Osteocyte (in vitro differentiated cells): ENCODE results near the gene CCNQ. TPM values are rescaled to one million over a fixed set of nuclear protein-coding genes. Genes with fewer than 3 reads are reported as not detected.

Experiments used
- DNase-seq: peaks from one replicate; pipeline ENCODE4 v3.0.0; 2021; ENCODE audit warnings: mixed read lengths; ENCODE audit not compliant: unreplicated experiment; ENCODE audit errors: extremely low spot score
- H3K27ac Mint-ChIP-seq: one replicate; pipeline ENCODE4 v1.8.0; 2021; ENCODE audit warnings: mild to moderate bottlenecking, mixed read lengths; ENCODE audit not compliant: unreplicated experiment
- H3K27me3 Mint-ChIP-seq: one replicate; pipeline ENCODE4 v1.8.0; 2021; ENCODE audit warnings: mixed read lengths; ENCODE audit not compliant: unreplicated experiment
- H3K36me3 Mint-ChIP-seq: one replicate; pipeline ENCODE4 v1.8.0; 2021; ENCODE audit warnings: mixed read lengths; ENCODE audit not compliant: unreplicated experiment
- H3K4me1 Mint-ChIP-seq: one replicate; pipeline ENCODE4 v1.8.0; 2021; ENCODE audit warnings: mixed read lengths; ENCODE audit not compliant: unreplicated experiment
- H3K4me3 Mint-ChIP-seq: one replicate; pipeline ENCODE4 v1.8.0; 2021; ENCODE audit warnings: mild to moderate bottlenecking, moderate library complexity, mixed read lengths; ENCODE audit not compliant: unreplicated experiment
- H3K9me3 Mint-ChIP-seq: one replicate; pipeline ENCODE4 v1.8.0; 2021; ENCODE audit warnings: mixed read lengths; ENCODE audit not compliant: unreplicated experiment
- total RNA-seq: library from RNA; stranded (reverse); gene quantifications from 2 replicates; pipeline ENCODE4 v1.2.1, GENCODE V29; 2021
- TF ChIP-seq, protein P1 (sequence below): fragments of 200-600 bp; sonication (generic); IDR thresholded peaks from 2 replicates; pipeline ENCODE4 v1.5.0; 2021; ENCODE audit warnings: antibody characterized with exemption, mild to moderate bottlenecking, moderate library complexity

CCNQ gene
- total RNA-seq, 1 donor from 2014 or later: 16.0 TPM

DNA sequence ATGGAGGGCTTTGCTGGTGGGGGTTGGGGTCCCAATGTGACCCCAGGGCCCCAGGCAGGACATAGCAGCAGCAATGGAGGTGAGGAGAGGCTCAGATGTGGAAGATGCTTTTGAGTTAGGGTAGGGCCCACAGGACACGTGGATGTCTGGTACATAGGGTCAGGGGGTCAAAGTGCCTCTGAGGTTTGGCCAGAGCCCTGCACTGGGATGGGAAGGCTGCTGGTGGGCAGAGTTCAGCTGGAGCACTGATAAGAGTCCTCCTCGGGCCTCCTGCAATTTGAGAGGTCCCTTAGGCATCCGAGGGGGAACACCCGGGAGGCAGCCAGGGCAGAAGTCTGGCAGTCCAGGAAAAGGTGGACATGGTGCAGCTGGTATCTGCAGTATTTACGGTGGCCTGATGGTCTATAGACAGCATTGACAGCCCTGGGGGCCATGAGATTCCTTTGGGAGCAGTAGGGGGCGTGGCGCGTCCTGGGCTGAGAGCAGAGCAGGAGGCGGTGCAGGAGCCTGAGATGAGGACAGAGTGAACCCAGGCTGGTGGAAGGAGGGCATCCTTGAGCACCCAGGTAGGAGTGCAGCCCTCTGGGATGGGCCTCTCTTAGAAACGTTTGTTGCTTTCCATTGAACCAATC is 22.6 kb downstream of the CCNQ start:
- H3K9me3 Mint-ChIP-seq: no peaks in the 10 kb centered on the region
- TF ChIP-seq, protein P1, sequence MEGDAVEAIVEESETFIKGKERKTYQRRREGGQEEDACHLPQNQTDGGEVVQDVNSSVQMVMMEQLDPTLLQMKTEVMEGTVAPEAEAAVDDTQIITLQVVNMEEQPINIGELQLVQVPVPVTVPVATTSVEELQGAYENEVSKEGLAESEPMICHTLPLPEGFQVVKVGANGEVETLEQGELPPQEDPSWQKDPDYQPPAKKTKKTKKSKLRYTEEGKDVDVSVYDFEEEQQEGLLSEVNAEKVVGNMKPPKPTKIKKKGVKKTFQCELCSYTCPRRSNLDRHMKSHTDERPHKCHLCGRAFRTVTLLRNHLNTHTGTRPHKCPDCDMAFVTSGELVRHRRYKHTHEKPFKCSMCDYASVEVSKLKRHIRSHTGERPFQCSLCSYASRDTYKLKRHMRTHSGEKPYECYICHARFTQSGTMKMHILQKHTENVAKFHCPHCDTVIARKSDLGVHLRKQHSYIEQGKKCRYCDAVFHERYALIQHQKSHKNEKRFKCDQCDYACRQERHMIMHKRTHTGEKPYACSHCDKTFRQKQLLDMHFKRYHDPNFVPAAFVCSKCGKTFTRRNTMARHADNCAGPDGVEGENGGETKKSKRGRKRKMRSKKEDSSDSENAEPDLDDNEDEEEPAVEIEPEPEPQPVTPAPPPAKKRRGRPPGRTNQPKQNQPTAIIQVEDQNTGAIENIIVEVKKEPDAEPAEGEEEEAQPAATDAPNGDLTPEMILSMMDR: no peak
- H3K27ac Mint-ChIP-seq: no peak overlapping the region
- peaks cover 4% of the 10 kb centered on the region for H3K4me1 Mint-ChIP-seq
- H3K36me3 Mint-ChIP-seq: no peaks in the 10 kb centered on the region
- DNase-seq: no peak
- H3K27me3 Mint-ChIP-seq: no peaks in the 10 kb centered on the region
- H3K4me3 Mint-ChIP-seq: no peak overlapping the region

GRCh38 chrX:153573984-153574383 is 25.0 kb downstream of the CCNQ start:
- DNase-seq: no peak
- Mint-ChIP-seq H3K27me3 (no peaks in the 10 kb centered on the region), H3K9me3 (no peaks in the 10 kb centered on the region), H3K4me3 (no peak overlapping the region), H3K4me1 (peaks cover 4% of the 10 kb centered on the region), H3K36me3 (no peaks in the 10 kb centered on the region), H3K27ac (no peak overlapping the region)
- TF ChIP-seq, protein P1: no peak

- no peak for DNase-seq
- Mint-ChIP-seq H3K36me3 (no peaks in the 10 kb centered on the region), H3K9me3 (no peaks in the 10 kb centered on the region), H3K27me3 (no peaks in the 10 kb centered on the region), H3K27ac (no peak overlapping the region), H3K4me3 (no peak overlapping the region), H3K4me1 (no peaks in the 10 kb centered on the region)
- TF ChIP-seq, protein P1: no peak
Observed at GRCh38 chrX:153572601-153573000, 26.3 kb downstream of the CCNQ start.

DNA sequence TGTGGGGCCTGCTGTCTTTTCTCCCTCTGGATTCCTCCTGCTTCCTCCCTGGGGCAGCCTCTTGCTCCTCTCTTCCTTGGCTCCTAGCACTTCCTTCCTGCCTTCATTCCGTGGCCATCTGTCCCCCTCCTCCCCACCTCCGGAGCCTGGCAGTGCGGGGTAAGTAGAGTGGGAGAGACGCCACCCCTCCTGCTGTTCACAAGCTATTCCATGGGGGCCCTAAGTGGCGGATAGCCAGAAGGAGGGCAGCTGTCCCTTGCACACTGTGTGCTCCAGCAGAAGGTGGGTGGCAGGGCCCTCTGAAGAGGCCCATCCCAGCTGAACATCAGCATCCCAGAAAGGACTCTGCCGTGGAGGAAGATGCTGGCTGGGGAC is 27.4 kb downstream of the CCNQ start:
- Mint-ChIP-seq H3K36me3 (no peaks in the 10 kb centered on the region), H3K9me3 (no peaks in the 10 kb centered on the region), H3K4me3 (no peak overlapping the region), H3K27me3 (no peaks in the 10 kb centered on the region), H3K27ac (no peak overlapping the region), H3K4me1 (no peaks in the 10 kb centered on the region)
- TF ChIP-seq, protein P1: no peak
- no peak for DNase-seq

DNA sequence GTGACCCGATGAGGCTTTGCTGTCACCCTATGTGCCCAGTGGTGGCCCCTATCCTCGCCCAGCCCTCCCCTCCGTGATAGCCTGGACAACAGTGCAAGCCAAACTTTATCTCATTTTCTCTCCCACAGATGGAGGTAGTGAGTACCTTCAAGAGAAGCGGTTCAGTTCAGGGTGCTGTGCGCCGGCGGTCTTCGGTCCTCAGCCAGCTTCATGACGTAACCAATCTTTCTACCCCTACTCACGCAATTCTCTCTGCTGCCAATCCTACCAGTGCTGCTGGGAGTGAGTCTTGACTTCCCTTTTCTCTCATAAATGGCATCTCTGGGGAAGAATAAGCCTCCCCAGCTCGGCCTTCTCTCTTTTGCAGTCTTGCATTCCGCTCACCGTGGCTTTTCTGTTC is 29.5 kb downstream of the CCNQ start:
- DNase-seq: no peak
- Mint-ChIP-seq H3K27ac (no peak overlapping the region), H3K4me1 (no peaks in the 10 kb centered on the region), H3K9me3 (no peaks in the 10 kb centered on the region), H3K4me3 (no peak overlapping the region), H3K27me3 (no peaks in the 10 kb centered on the region), H3K36me3 (no peaks in the 10 kb centered on the region)
- TF ChIP-seq, protein P1: no peak
